GM13977 (cell line): ENCODE results near the gene TMEM237.

ENCODE experiments used
- DNase-seq: peaks from one replicate; pipeline ENCODE4 v3.0.0; 2012; ENCODE audit warnings: low spot score
- in situ Hi-C: fragments of 300-500 bp; cut with MboI; formaldehyde crosslinking; loops from one replicate; pipeline ENCODE4 v1.12.0; 2022; ENCODE audit warnings: low sequenced_read_pairs, low pct_unique_long_range_greater_than_20kb, mixed read lengths, inconsistent platforms; ENCODE audit not compliant: unreplicated experiment
- TF ChIP-seq, protein P1 (sequence below): IDR thresholded peaks from 2 replicates; pipeline ENCODE4 v1.5.1; 2012; ENCODE audit warnings: mild to moderate bottlenecking, control low read depth; ENCODE audit not compliant: insufficient read depth; ENCODE audit errors: extremely low read depth, missing control alignments

TMEM237 gene

DNA sequence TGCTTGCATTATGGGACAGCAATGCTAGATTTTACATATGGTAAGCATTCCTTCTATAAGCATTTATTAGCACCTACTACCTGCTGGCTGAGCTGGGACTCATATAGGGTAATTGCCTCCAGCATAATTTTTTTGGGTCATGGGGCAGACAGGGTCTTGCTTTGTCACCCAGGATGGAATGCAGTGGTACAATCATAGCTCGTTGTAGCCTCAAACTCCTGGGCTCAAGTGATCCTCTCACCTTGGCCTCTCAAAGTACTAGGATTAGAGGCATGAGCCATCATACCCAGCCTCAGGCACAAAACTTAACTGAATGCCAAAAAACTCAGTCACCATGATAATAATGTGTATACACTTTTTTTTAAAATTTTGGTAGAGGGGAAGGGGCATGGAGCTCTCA, 35.3 kb downstream of the TMEM237 start:
- in situ Hi-C loops = no loop called here
- TF ChIP-seq, protein P1, sequence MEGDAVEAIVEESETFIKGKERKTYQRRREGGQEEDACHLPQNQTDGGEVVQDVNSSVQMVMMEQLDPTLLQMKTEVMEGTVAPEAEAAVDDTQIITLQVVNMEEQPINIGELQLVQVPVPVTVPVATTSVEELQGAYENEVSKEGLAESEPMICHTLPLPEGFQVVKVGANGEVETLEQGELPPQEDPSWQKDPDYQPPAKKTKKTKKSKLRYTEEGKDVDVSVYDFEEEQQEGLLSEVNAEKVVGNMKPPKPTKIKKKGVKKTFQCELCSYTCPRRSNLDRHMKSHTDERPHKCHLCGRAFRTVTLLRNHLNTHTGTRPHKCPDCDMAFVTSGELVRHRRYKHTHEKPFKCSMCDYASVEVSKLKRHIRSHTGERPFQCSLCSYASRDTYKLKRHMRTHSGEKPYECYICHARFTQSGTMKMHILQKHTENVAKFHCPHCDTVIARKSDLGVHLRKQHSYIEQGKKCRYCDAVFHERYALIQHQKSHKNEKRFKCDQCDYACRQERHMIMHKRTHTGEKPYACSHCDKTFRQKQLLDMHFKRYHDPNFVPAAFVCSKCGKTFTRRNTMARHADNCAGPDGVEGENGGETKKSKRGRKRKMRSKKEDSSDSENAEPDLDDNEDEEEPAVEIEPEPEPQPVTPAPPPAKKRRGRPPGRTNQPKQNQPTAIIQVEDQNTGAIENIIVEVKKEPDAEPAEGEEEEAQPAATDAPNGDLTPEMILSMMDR = no peak
- DNase-seq = no peak

DNA sequence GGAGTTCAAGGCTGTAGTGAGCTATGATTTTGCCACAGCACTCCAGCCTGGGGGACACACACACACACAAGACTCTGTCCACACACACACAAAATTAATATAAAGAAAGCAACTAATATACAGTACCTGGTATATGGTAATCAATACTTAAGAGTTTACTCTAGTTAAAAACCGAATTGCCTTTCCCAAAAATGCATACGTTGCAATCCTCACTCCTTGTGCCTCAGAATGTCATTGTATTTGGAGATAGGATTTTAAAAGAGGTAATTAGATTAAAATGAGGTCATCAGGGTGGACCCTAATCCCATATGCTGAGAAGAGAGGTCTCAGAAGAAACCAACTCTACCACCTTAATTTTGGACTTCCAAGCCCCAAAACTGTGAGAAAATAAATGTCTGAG, 35.7 kb downstream of the TMEM237 start:
- TF ChIP-seq, protein P1 = no peak
- DNase-seq = no peak
- in situ Hi-C loops = no loop called here

DNA sequence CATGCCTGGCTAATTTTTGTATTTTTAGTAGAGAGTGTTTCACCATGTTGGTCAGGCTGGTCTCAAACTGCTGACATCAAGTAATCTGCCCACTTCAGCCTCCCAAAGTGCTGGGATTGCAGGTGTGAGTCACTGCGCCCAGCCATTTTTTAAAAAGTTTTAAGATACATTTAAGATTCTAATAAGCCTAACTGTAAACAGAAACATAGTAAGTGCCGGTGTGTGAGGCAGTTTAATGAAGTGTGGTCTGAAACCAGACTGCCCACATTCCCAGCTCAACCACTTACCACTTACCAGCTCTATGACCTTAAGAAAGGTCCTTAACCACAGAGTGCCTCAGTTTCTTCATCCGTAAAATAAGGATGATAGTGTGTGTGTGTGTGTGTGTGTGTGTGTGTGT, 42.4 kb downstream of the TMEM237 start:
- in situ Hi-C loops = no loop called here
- TF ChIP-seq, protein P1 = no peak

DNA sequence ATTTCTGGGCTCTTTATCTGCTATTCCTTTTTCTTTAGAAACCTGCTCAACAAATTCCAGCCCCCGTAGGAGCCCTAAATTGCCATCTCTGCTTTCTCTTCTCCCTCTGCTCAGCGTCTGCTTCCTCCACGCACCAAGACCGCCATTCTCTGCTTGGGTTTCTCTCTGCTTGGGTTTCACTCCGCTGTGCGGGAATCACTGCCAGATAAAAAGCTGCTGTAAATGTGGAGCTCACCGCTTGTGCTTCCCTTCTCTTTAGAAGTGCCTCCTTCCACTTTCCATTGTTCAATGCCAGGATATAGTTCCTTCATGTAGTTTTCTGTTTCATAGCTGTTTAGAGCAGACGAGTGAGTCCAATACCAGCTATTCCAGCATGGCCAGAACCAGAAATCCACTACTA, 45.9 kb downstream of the TMEM237 start:
- in situ Hi-C loops = no loop called here
- TF ChIP-seq, protein P1 = no peak
- no peak for DNase-seq

More for the DNA sequence above, 42.4 kb downstream of the TMEM237 start:
- no peak for DNase-seq

DNA sequence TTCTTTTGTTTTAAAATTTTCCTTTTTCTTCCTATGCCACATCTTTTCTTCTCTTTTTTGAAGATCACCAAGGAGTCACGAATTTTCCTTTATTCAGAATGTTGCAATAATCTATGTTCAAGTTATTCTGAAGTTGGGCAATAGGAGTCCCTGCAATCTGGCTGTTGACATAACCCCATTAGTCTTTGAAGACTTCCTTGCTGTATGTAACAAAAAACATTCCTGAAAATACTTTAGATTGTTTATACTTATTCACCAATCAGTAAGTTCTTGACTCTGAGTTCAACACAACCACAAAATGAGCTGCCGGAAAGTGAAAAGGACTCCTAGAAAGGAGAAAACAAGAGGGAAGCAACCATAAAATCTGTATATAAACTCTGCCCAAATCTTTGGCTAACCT, 62.8 kb downstream of the TMEM237 start:
- in situ Hi-C loops = no loop called here
- TF ChIP-seq, protein P1 = no peak
- no peak for DNase-seq

DNA sequence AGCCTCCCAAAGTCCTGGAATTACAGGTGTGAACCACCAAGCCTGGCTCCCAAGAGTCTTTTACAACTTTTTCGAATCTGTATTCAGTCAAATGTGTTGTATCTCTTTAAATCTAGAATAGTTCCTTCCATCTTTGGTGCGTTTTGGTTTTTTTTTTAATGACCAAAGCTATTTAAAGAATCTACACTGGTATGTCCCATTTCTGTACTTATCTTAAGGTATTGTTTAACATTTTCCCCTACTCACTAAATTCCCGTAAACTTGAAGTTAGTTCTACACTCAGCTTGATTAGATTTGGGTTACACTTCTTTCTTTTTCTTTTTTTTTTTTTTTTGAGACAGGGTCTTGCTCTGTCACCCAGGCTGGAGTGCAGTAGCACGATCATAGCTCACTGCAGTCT, 63.8 kb downstream of the TMEM237 start:
- DNase-seq = no peak
- TF ChIP-seq, protein P1 = no peak
- in situ Hi-C loops = no loop called here

DNA sequence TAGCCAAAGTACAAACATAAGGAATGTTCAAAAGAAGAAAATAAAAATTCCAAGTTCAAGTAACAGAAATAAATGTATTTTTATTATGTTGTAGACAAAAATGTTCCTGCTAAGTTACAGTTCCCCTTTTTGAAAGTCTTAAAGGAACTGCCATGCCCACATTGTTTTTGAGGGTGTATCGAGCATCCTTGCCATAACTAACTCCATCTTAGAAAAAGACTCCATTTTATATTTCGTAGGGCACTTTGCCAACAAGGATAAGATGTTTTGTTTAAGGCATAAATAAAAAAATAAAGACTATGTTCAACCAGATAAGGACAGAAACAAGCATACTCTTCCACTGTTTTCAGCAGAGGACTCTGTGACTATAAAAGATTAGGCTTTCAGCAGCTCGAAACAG, 67.3 kb downstream of the TMEM237 start:
- TF ChIP-seq, protein P1 = no peak
- DNase-seq = no peak
- in situ Hi-C loops = no loop called here
